ENCODE results near the gene NUP210. TPM values are rescaled to one million over a fixed set of nuclear protein-coding genes. Genes with fewer than 3 reads are reported as not detected.

The NUP210 gene
- total RNA-seq, 1 experiment from 2014 or later, result 64.0 TPM

DNA sequence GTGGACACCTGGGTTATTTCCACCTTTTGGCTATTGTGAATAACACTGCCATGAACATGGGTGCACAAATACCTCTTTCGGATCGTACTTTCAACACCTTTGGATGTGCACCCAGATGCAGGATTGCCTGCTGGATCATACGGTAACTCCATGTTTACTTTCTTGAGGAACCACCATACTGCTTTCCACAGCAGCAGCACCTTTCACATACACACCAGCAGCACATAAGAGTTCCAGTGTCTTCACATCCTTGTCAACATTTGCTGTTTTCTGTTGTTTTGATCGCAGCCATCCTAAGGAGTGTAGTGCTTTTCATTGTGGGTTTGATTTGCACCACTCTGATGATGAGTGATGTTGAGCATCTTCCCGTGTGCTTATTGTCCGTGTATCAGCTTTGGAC is 51.3 kb downstream of the NUP210 start:
- Histone ChIP-seq H3K4me2 (ENCODE audit: low read length) (no peak overlapping the region), H3K27me3 (ENCODE audit: low read length) (no peaks in the 10 kb centered on the region), H3K9ac (ENCODE audit: low read length) (no peak overlapping the region), H3K4me3 (ENCODE audit: low read length) (no peak overlapping the region), H3K9me3 (ENCODE audit: low read length) (no peaks in the 10 kb centered on the region), H3K9me2 (replicated peaks; ENCODE audit: low read length) (no peaks in the 10 kb centered on the region), H2AFZ (ENCODE audit: low read length) (no peak overlapping the region), H3K4me1 (ENCODE audit: insufficient read depth, low read length) (no peaks in the 10 kb centered on the region), H3K27ac (ENCODE audit: low read length) (no peak overlapping the region), H4K20me1 (ENCODE audit: low read length) (no peaks in the 10 kb centered on the region), H3K36me3 (ENCODE audit: low read depth, low read length) (peaks cover 5% of the 10 kb centered on the region; the same call in 1 of the 2 replicates), H3K79me2 (ENCODE audit: low read length) (no peaks in the 10 kb centered on the region), H3F3A (ENCODE audit: low read length, unreplicated experiment) (no peaks in the 10 kb centered on the region)
- POLR2A ChIA-PET (ENCODE audit: unreplicated experiment), result no interaction called here
- DNase-seq (no peak), ATAC-seq (no peak)
- no TSS peak for BruUV-seq (replicated peaks)
- TF ChIP-seq CTCF (conservative IDR thresholded peaks at IDR 0.05; ENCODE audit: low read depth, low read length) (no peak), EZH2 (IDR thresholded peaks at IDR 0.05; ENCODE audit: low read length, unreplicated experiment) (no peak), EZH2phosphoT487 (IDR thresholded peaks at IDR 0.05; ENCODE audit: borderline replicate concordance, low read length) (no peak)
- CTCF ChIA-PET, result no interaction called here
- intact Hi-C loops (cut with micrococcal nuclease), result no loop called here

DNA sequence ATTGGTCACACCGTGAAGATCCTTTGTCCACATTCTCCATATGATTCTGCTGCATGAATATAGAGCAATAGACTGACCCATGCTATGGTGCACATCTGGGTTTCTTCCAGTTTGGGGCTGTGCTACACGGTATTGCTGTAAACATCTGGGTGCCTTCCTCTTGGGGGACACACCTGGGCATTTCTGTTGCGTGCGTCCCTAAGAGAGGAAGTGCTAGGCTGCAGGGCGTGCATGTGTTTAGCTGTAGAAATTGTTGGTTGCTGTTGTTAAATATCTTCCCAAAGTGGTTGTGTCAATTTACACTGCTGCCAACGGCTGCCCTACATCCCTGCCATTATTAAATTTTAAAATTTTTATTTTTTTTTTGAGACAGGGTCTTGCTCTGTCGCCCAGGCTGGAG is 52.4 kb downstream of the NUP210 start:
- no peak overlapping the region for H3K4me2 ChIP-seq (ENCODE audit: low read length)
- H3K4me1 ChIP-seq (ENCODE audit: insufficient read depth, low read length), result no peaks in the 10 kb centered on the region
- no peaks in the 10 kb centered on the region for H4K20me1 ChIP-seq (ENCODE audit: low read length)
- H3F3A ChIP-seq (ENCODE audit: low read length, unreplicated experiment), result no peaks in the 10 kb centered on the region
- no peak overlapping the region for H2AFZ ChIP-seq (ENCODE audit: low read length)
- H3K9ac ChIP-seq (ENCODE audit: low read length), result no peak overlapping the region
- ATAC-seq (no peak), DNase-seq (no peak)
- H3K4me3 ChIP-seq (ENCODE audit: low read length), result no peak overlapping the region
- no peaks in the 10 kb centered on the region for H3K27me3 ChIP-seq (ENCODE audit: low read length)
- CTCF ChIA-PET, result no interaction called here
- POLR2A ChIA-PET (ENCODE audit: unreplicated experiment), result no interaction called here
- no TSS peak for BruUV-seq (replicated peaks)
- intact Hi-C loops (cut with micrococcal nuclease), result no loop called here
- no peaks in the 10 kb centered on the region for H3K9me3 ChIP-seq (ENCODE audit: low read length)
- H3K79me2 ChIP-seq (ENCODE audit: low read length), result no peaks in the 10 kb centered on the region
- TF ChIP-seq EZH2phosphoT487 (IDR thresholded peaks at IDR 0.05; ENCODE audit: borderline replicate concordance, low read length), result no peak
- no peak for TF ChIP-seq EZH2 (IDR thresholded peaks at IDR 0.05; ENCODE audit: low read length, unreplicated experiment)
- no peak for TF ChIP-seq CTCF (conservative IDR thresholded peaks at IDR 0.05; ENCODE audit: low read depth, low read length)
- H3K9me2 ChIP-seq (replicated peaks; ENCODE audit: low read length), result no peaks in the 10 kb centered on the region
- no peak overlapping the region for H3K27ac ChIP-seq (ENCODE audit: low read length)
- H3K36me3 ChIP-seq (ENCODE audit: low read depth, low read length), result peaks cover 9% of the 10 kb centered on the region; the same call in 1 of the 2 replicates

- Histone ChIP-seq H3K79me2 (ENCODE audit: low read length) (no peaks in the 10 kb centered on the region), H3K9me3 (ENCODE audit: low read length) (no peaks in the 10 kb centered on the region), H4K20me1 (ENCODE audit: low read length) (no peaks in the 10 kb centered on the region), H2AFZ (ENCODE audit: low read length) (no peak overlapping the region), H3K9me2 (replicated peaks; ENCODE audit: low read length) (no peaks in the 10 kb centered on the region), H3K4me2 (ENCODE audit: low read length) (no peak overlapping the region), H3K4me3 (ENCODE audit: low read length) (no peak overlapping the region), H3K27ac (ENCODE audit: low read length) (no peak overlapping the region), H3K4me1 (ENCODE audit: insufficient read depth, low read length) (no peaks in the 10 kb centered on the region), H3K27me3 (ENCODE audit: low read length) (no peaks in the 10 kb centered on the region), H3F3A (ENCODE audit: low read length, unreplicated experiment) (no peaks in the 10 kb centered on the region), H3K36me3 (ENCODE audit: low read depth, low read length) (peaks cover 10% of the 10 kb centered on the region; the same call in 1 of the 2 replicates), H3K9ac (ENCODE audit: low read length) (no peak overlapping the region)
- no peak for ATAC-seq
- DNase-seq, result no peak
- ChIA-PET CTCF (no interaction called here), POLR2A (ENCODE audit: unreplicated experiment) (no interaction called here)
- TF ChIP-seq CTCF (conservative IDR thresholded peaks at IDR 0.05; ENCODE audit: low read depth, low read length) (no peak), EZH2phosphoT487 (IDR thresholded peaks at IDR 0.05; ENCODE audit: borderline replicate concordance, low read length) (no peak), EZH2 (IDR thresholded peaks at IDR 0.05; ENCODE audit: low read length, unreplicated experiment) (no peak)
- no TSS peak for BruUV-seq (replicated peaks)
- intact Hi-C loops (cut with micrococcal nuclease), result no loop called here
Measured at GRCh38 chr3:13365390-13366379, 54.4 kb downstream of the NUP210 start.
